HG02623 (cell line): ENCODE results near the gene SLC12A8.

ENCODE experiments used
- ATAC-seq: cut with Tn5 transposase; IDR thresholded peaks from one replicate; pipeline ENCODE4 v1.9.1; 2021; ENCODE audit warnings: moderate library complexity; ENCODE audit not compliant: unreplicated experiment

SLC12A8 gene

GRCh38 chr3:125154800-125155269 is 57.7 kb downstream of the SLC12A8 start:
- no peak for ATAC-seq

- ATAC-seq, result no peak
Observed at GRCh38 chr3:125154110-125154509, 58.4 kb downstream of the SLC12A8 start.

GRCh38 chr3:125152951-125153350 is 59.6 kb downstream of the SLC12A8 start:
- no peak for ATAC-seq

- ATAC-seq, result no peak
Observed at GRCh38 chr3:125151916-125152315, 60.6 kb downstream of the SLC12A8 start.

- ATAC-seq, result no peak
Observed at GRCh38 chr3:125151442-125151817, 61.1 kb downstream of the SLC12A8 start.

- no peak for ATAC-seq
Observed at GRCh38 chr3:125150525-125151441, 61.8 kb downstream of the SLC12A8 start.

GRCh38 chr3:125149462-125149861 is 63.1 kb downstream of the SLC12A8 start:
- no peak for ATAC-seq

- ATAC-seq, result no peak
Observed at GRCh38 chr3:125148836-125149235, 63.7 kb downstream of the SLC12A8 start.

GRCh38 chr3:125148016-125148812 is 64.3 kb downstream of the SLC12A8 start:
- ATAC-seq, result no peak

GRCh38 chr3:125147491-125147820 is 65.1 kb downstream of the SLC12A8 start:
- no peak for ATAC-seq

- no peak for ATAC-seq
Observed at GRCh38 chr3:125146626-125147490, 65.7 kb downstream of the SLC12A8 start.

- no peak for ATAC-seq
Observed at GRCh38 chr3:125145751-125146475, 66.6 kb downstream of the SLC12A8 start.

GRCh38 chr3:125144653-125145314 is 67.8 kb downstream of the SLC12A8 start:
- no peak for ATAC-seq

GRCh38 chr3:125143982-125144652 is 68.4 kb downstream of the SLC12A8 start:
- no peak for ATAC-seq

- no peak for ATAC-seq
Observed at GRCh38 chr3:125143538-125143937, 69.0 kb downstream of the SLC12A8 start.

- no peak for ATAC-seq
Observed at GRCh38 chr3:125142940-125143339, 69.6 kb downstream of the SLC12A8 start.

- no peak for ATAC-seq
Observed at GRCh38 chr3:125142420-125142778, 70.1 kb downstream of the SLC12A8 start.

GRCh38 chr3:125141596-125142419 is 70.7 kb downstream of the SLC12A8 start:
- peak; percentile 58 for ATAC-seq
